ENCODE data around the gene GRHPR. TPM values are rescaled to one million over a fixed set of nuclear protein-coding genes. Genes with fewer than 3 reads are reported as not detected.

The GRHPR gene
- polyA plus RNA-seq, 1 of the 3 experiments (the other 2 are of a cell fraction): 206 TPM

DNA sequence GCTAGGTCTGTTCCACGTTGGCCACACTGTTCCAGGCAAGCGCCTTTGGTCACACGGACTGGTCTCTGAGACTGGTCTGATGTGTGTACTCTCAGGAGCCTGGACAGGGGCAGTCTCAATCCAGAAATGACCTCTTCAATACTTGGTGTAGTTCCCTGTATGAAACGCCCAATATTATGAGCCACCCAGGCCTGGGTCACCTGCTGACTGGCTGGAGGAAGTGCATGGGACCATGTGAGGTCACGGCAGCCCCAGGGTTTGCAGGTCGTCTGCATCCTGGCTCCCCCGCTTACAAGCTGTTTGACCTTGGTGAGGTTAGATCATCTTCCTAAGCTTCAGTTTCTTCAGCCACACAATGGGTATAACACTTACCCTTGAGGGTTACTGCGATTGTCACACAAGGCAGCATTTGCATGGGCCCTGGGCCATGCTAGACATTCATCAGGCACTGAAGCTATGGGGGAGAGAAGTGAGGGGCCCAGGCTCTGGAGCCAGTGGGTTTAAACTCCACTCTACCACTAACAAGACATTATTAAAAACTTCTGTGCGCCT is 5.2 kb upstream of the GRHPR start:
- Histone ChIP-seq H3K9ac (no peak overlapping the region), H2AFZ (ENCODE audit: low read depth) (no peak overlapping the region), H3K27me3 (ENCODE audit: insufficient read depth) (no peaks in the 10 kb centered on the region), H3K79me2 (ENCODE audit: insufficient read depth) (no peaks in the 10 kb centered on the region), H3K9me3 (no peaks in the 10 kb centered on the region), H3K36me3 (replicated peaks in 1 of 2; ENCODE audit: control insufficient read depth in 1 of 2, insufficient read depth in 2 of 2, low read length in 1 of 2) (no peaks in the 10 kb centered on the region), H3F3A (replicated peaks; ENCODE audit: insufficient read depth) (peaks cover 13% of the 10 kb centered on the region), H4K20me1 (ENCODE audit: insufficient read depth) (no peaks in the 10 kb centered on the region), H3K4me2 (no peak overlapping the region), H3K4me1 (ENCODE audit: control insufficient read depth in 1 of 2, insufficient read depth in 2 of 2, low read depth in 1 of 2, low read length in 1 of 2) (peaks cover 5 to 9% of the 10 kb centered on the region in 2 experiments; a peak in 2 of 4 replicates), H3K4me3 (ENCODE audit: low read depth in 2 of 2, low read length in 1 of 2) (no peak overlapping the region), H3K27ac (ENCODE audit: low read depth in 2 of 2, low read length in 1 of 2) (no peak overlapping the region), H3K9me2 (no peaks in the 10 kb centered on the region)
- no peak for TF ChIP-seq TAF1 (IDR thresholded peaks at IDR 0.05; ENCODE audit: borderline replicate concordance, low read depth, low read length)
- no peak for TF ChIP-seq TCF12 (IDR thresholded peaks at IDR 0.05)
- TF ChIP-seq NFIC (IDR thresholded peaks at IDR 0.05; ENCODE audit: borderline replicate concordance): no peak
- no peak for DNase-seq
- 98% methylated on average over 5 of the region's 9 CpGs for WGBS (ENCODE audit: low lambda C conversion rate)
- CTCF ChIA-PET: no interaction called here
- POLR2A ChIA-PET: no interaction called here

GRCh38 chr9:37417857-37418618 is 4.5 kb upstream of the GRHPR start:
- 72% methylated on average over 4 of the region's 9 CpGs for WGBS (ENCODE audit: low lambda C conversion rate)
- H3K4me1 ChIP-seq (ENCODE audit: control insufficient read depth in 1 of 2, insufficient read depth in 2 of 2, low read depth in 1 of 2, low read length in 1 of 2): peaks cover 5 to 9% of the 10 kb centered on the region in 2 experiments; a peak in 2 of 4 replicates
- DNase-seq: no peak
- peaks cover 6% of the 10 kb centered on the region for H3K79me2 ChIP-seq (ENCODE audit: insufficient read depth)
- H3K9me2 ChIP-seq: no peaks in the 10 kb centered on the region
- peaks cover 13% of the 10 kb centered on the region for H3F3A ChIP-seq (replicated peaks; ENCODE audit: insufficient read depth)
- no peaks in the 10 kb centered on the region for H3K36me3 ChIP-seq (replicated peaks in 1 of 2; ENCODE audit: control insufficient read depth in 1 of 2, insufficient read depth in 2 of 2, low read length in 1 of 2)
- CTCF ChIA-PET: no interaction called here
- H3K27me3 ChIP-seq (ENCODE audit: insufficient read depth): no peaks in the 10 kb centered on the region
- no peak overlapping the region for H3K4me3 ChIP-seq (ENCODE audit: low read depth in 2 of 2, low read length in 1 of 2)
- H3K9me3 ChIP-seq: no peaks in the 10 kb centered on the region
- no peak overlapping the region for H2AFZ ChIP-seq (ENCODE audit: low read depth)
- no peak overlapping the region for H3K9ac ChIP-seq
- no peak overlapping the region for H3K27ac ChIP-seq (ENCODE audit: low read depth in 2 of 2, low read length in 1 of 2)
- no peaks in the 10 kb centered on the region for H4K20me1 ChIP-seq (ENCODE audit: insufficient read depth)
- TF ChIP-seq TAF1 (IDR thresholded peaks at IDR 0.05; ENCODE audit: borderline replicate concordance, low read depth, low read length) (no peak), TEAD4 (IDR thresholded peaks at IDR 0.05; ENCODE audit: borderline replicate concordance, insufficient read depth) (no peak), PBX3 (IDR thresholded peaks at IDR 0.05) (no peak), RXRA (IDR thresholded peaks at IDR 0.05; ENCODE audit: borderline replicate concordance, low read depth) (no peak), YY1 (IDR thresholded peaks at IDR 0.05; ENCODE audit: low read depth) (no peak)
- TF ChIP-seq, protein P1, sequence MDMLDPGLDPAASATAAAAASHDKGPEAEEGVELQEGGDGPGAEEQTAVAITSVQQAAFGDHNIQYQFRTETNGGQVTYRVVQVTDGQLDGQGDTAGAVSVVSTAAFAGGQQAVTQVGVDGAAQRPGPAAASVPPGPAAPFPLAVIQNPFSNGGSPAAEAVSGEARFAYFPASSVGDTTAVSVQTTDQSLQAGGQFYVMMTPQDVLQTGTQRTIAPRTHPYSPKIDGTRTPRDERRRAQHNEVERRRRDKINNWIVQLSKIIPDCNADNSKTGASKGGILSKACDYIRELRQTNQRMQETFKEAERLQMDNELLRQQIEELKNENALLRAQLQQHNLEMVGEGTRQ (IDR thresholded peaks at IDR 0.05; ENCODE audit: borderline replicate concordance, low read depth, low read length): no peak
- no peak overlapping the region for H3K4me2 ChIP-seq
- POLR2A ChIA-PET: interaction anchor here (0.7 kb wide), 1 partner anchor 48 kb away, joined by 3 read pairs; no protein-coding TSS in a partner anchor

All from SK-N-SH (cell line).